NCI-H446 (cell line): ENCODE data around the gene SLC16A9.
A peak's percentile ranks its signal among the peaks of the same experiment; 100 is the strongest.
"Not testable (repeated sequence)": the region's sequence is repeated elsewhere in the genome, so short reads cannot be mapped to it uniquely, and the experiment has no call there.

Source experiments
- DNase-seq, 2 experiments: peaks; one replicate each; lab custom pipeline; 2025; lab: John Stamatoyannopoulos, UW

SLC16A9 gene

GRCh38 chr10:59709395-59710125, at the start of gene SLC16A9:
Gene SLC16A9 (minus strand): TSS chr10:59709850. CDS start chr10:59684291, 25,559 bp downstream.
- DNase-seq, result peak; percentile 20 to 50

- no peak for DNase-seq
Observed at GRCh38 chr10:59757966-59758365, 48.3 kb upstream of the SLC16A9 start.

GRCh38 chr10:59754951-59755350, 45.3 kb upstream of the SLC16A9 start:
- no peak for DNase-seq

- peak; percentile 22 to 43 for DNase-seq
Observed at GRCh38 chr10:59753267-59753666, 43.6 kb upstream of the SLC16A9 start, which contains the start of gene MRLN. Gene MRLN (minus strand): TSS chr10:59753455.

GRCh38 chr10:59752278-59752940, 42.8 kb upstream of the SLC16A9 start:
- no peak for DNase-seq

- DNase-seq, result peak in 1 of 2 experiments; percentile 49
Observed at GRCh38 chr10:59750155-59750945, 40.7 kb upstream of the SLC16A9 start.

- no peak for DNase-seq
Observed at GRCh38 chr10:59748834-59749233, 39.2 kb upstream of the SLC16A9 start.

GRCh38 chr10:59745163-59745650, 35.6 kb upstream of the SLC16A9 start:
- DNase-seq, result no peak

GRCh38 chr10:59744762-59745161, 35.1 kb upstream of the SLC16A9 start:
- not testable (repeated sequence) for DNase-seq

GRCh38 chr10:59744156-59744555, 34.5 kb upstream of the SLC16A9 start:
- not testable (repeated sequence) for DNase-seq

GRCh38 chr10:59741583-59741982, 31.9 kb upstream of the SLC16A9 start:
- no peak for DNase-seq

- no peak for DNase-seq
Observed at GRCh38 chr10:59741048-59741447, 31.4 kb upstream of the SLC16A9 start.

GRCh38 chr10:59736749-59737148, 27.1 kb upstream of the SLC16A9 start:
- DNase-seq, result no peak

- DNase-seq, result no peak
Observed at GRCh38 chr10:59735296-59735695, 25.6 kb upstream of the SLC16A9 start.

GRCh38 chr10:59734014-59734462, 24.4 kb upstream of the SLC16A9 start:
- no peak for DNase-seq

GRCh38 chr10:59733321-59734013, 23.8 kb upstream of the SLC16A9 start:
- not testable (repeated sequence) for DNase-seq

GRCh38 chr10:59732849-59733248, 23.2 kb upstream of the SLC16A9 start:
- not testable (repeated sequence) for DNase-seq

GRCh38 chr10:59729167-59729566, 19.5 kb upstream of the SLC16A9 start:
- not testable (repeated sequence) for DNase-seq

- DNase-seq, result no peak
Observed at GRCh38 chr10:59724098-59724938, 14.7 kb upstream of the SLC16A9 start.

- no peak for DNase-seq
Observed at GRCh38 chr10:59720377-59720776, 10.7 kb upstream of the SLC16A9 start.

- DNase-seq, result no peak
Observed at GRCh38 chr10:59719374-59719773, 9.7 kb upstream of the SLC16A9 start.
